ENCODE results near the gene CBY2.
A peak's percentile ranks its signal among the peaks of the same experiment; 100 is the strongest.
"Not testable (repeated sequence)": the region's sequence is repeated elsewhere in the genome, so short reads cannot be mapped to it uniquely, and the experiment has no call there.

Gene CBY2

DNA sequence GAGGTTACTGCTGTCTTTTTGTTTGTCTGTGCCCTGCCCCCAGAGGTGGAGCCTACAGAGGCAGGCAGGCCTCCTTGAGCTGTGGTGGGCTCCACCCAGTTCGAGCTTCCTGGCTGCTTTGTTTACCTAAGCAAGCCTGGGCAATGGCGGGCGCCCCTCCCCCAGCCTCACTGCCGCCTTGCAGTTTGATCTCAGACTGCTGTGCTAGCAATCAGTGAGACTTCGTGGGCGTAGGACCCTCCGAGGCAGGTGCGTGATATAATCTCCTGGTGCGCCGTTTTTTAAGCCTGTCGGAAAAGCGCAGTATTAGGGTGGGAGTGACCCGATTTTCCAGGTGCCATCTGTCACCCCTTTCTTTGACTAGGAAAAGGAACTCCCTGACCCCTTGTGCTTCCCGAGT lies 32.5 kb upstream of the CBY2 start:
- CTCF ChIA-PET; DNase-seq (ENCODE audit: extremely low spot score); POLR2A ChIA-PET: not testable (repeated sequence)
- TF ChIP-seq L3MBTL2 (conservative IDR thresholded peaks at IDR 0.05): peak; percentile 35; the same call in 1 of the 2 replicates
- 0 out of 2 replicates have a peak, but pooled peaks have one; percentile 28 for TF ChIP-seq NFRKB (IDR thresholded peaks at IDR 0.05)

DNA sequence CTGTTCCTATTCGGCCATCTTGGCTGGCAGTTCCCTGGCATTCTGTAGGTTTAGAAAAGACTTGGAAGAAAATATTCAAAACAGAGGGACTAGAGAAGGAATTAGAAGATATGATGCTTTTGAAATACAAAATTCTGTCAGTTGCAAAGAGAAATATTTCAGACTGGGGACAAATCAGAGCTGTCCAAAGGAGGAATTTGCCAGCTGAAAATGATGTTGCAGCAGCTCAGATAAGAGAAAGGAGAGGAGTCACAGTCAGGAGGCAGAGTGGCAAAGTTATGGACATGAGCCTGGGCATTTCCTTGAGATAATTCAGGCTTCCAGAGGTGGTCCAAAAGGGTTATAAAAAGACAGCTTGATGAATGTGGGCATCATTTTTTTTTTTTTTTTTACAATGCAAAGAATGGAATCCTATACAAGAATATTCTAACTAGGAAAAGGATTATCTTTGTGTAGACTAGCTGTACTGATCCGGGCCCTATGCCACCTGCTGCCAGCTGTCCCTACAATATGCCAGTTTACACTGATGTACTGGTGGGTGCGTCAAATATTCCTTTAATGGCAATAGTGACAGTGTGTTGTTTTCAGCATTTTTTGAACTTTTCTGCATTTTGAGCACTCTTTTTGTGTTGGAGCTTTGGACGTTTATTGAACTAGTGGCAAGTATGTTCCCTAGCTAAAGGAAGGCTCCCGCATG lies 31.8 kb upstream of the CBY2 start:
- ChIA-PET POLR2A (no interaction called here), CTCF (interaction anchor here (1.5 kb wide), 1 partner anchor 14 kb away, joined by 3 read pairs; no protein-coding TSS in a partner anchor)
- DNase-seq (ENCODE audit: extremely low spot score): no peak
- TF ChIP-seq ELF4 (IDR thresholded peaks at IDR 0.05) (no peak), ZNF384 (IDR thresholded peaks at IDR 0.05) (no peak), SUZ12 (IDR thresholded peaks at IDR 0.05) (no peak), TARDBP (IDR thresholded peaks at IDR 0.05) (no peak), LEF1 (IDR thresholded peaks at IDR 0.05; ENCODE audit: borderline replicate concordance) (no peak), SP1 (IDR thresholded peaks at IDR 0.05) (no peak), FOXA1 (IDR thresholded peaks at IDR 0.05) (no peak), CTBP1 (IDR thresholded peaks at IDR 0.05; ENCODE audit: borderline replicate concordance) (no peak), NFRKB (IDR thresholded peaks at IDR 0.05) (no peak), HDGF (IDR thresholded peaks at IDR 0.05; ENCODE audit: borderline replicate concordance) (no peak), FOXK2 (IDR thresholded peaks at IDR 0.05) (no peak), L3MBTL2 (conservative IDR thresholded peaks at IDR 0.05) (no peak), FOXM1 (IDR thresholded peaks at IDR 0.05; ENCODE audit: borderline replicate concordance) (no peak), ARNT (IDR thresholded peaks at IDR 0.05) (no peak), BHLHE40 (IDR thresholded peaks at IDR 0.05; ENCODE audit: borderline replicate concordance) (no peak)
- TF ChIP-seq, protein P1, sequence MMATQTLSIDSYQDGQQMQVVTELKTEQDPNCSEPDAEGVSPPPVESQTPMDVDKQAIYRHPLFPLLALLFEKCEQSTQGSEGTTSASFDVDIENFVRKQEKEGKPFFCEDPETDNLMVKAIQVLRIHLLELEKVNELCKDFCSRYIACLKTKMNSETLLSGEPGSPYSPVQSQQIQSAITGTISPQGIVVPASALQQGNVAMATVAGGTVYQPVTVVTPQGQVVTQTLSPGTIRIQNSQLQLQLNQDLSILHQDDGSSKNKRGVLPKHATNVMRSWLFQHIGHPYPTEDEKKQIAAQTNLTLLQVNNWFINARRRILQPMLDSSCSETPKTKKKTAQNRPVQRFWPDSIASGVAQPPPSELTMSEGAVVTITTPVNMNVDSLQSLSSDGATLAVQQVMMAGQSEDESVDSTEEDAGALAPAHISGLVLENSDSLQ (IDR thresholded peaks at IDR 0.05): no peak

DNA sequence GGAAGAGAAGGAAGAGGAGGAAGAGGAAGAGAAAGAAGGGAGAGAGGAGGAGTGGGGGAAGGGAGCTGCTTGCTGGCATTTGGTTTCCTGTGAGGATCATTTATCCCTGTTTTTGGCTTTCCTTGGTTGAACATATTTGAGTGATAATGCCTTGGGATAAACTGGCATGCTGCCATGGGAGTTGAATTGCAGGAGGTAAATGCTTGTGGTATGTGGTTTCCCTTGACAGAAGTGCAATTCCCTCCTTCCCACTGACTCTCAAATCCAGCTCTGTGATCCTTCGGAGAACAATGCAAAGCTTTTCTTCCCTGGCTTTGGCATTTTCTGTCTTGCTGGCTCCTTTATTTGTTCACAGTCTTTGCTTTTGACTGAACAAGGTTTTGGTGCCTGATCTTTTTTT lies 27.2 kb upstream of the CBY2 start:
- CTCF ChIA-PET: no interaction called here
- no peak for DNase-seq (ENCODE audit: extremely low spot score)
- TF ChIP-seq ELF4 (IDR thresholded peaks at IDR 0.05) (no peak), HDGF (IDR thresholded peaks at IDR 0.05; ENCODE audit: borderline replicate concordance) (no peak), FOXA1 (IDR thresholded peaks at IDR 0.05) (no peak), SUZ12 (IDR thresholded peaks at IDR 0.05) (no peak), ZNF384 (IDR thresholded peaks at IDR 0.05) (no peak), CTBP1 (IDR thresholded peaks at IDR 0.05; ENCODE audit: borderline replicate concordance) (no peak), ARNT (IDR thresholded peaks at IDR 0.05) (no peak), FOXM1 (IDR thresholded peaks at IDR 0.05; ENCODE audit: borderline replicate concordance) (no peak), L3MBTL2 (conservative IDR thresholded peaks at IDR 0.05) (no peak), BHLHE40 (IDR thresholded peaks at IDR 0.05; ENCODE audit: borderline replicate concordance) (no peak), NFRKB (IDR thresholded peaks at IDR 0.05) (no peak), FOXK2 (IDR thresholded peaks at IDR 0.05) (no peak), LEF1 (IDR thresholded peaks at IDR 0.05; ENCODE audit: borderline replicate concordance) (no peak), SP1 (IDR thresholded peaks at IDR 0.05) (no peak)
- TF ChIP-seq, protein P1 (IDR thresholded peaks at IDR 0.05): no peak

DNA sequence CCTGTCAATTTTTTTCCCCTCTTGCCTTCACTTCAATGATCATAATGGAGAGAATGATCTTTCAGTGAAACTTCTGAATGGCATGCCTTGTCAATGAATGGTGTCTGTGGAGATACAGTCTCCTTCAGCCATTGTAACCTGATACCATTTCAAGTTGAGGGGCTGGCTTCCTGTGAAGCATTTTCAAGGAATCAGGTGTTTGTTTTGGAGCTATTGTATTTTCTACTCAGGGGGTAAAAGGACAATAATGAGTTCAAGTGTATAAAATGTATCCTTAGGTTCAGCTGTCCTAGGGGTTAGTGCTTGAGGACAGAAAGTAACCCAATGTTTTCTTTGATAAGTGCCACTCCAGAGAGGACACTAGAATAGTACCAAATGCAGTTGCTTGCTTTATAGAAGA lies 23.8 kb upstream of the CBY2 start:
- CTCF ChIA-PET: no interaction called here
- POLR2A ChIA-PET: no interaction called here
- no peak for DNase-seq (ENCODE audit: extremely low spot score)

More for the DNA sequence above, 27.2 kb upstream of the CBY2 start:
- POLR2A ChIA-PET: no interaction called here

DNA sequence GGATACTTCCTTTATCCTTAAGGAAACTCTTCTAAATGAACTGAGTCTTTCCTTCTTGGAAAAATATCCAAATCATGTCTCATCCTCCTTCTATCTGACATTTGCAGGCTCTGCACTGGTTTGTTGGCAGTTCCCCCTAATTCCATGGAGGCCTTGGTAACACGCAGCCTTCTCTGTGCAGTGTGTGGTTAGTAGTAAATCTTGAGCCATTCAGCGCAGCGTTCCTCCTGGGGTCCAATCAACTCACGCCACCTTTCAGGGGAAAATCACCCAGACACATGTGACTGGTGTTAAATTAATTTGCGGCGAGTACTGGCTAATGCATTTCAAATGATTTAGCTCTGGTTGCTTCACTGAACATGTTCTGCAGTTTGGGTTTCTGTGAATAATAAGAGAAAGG lies 21.0 kb upstream of the CBY2 start:
- no peak for DNase-seq (ENCODE audit: extremely low spot score)
- ChIA-PET CTCF (no interaction called here), POLR2A (no interaction called here)
- TF ChIP-seq SUZ12 (IDR thresholded peaks at IDR 0.05) (no peak), TARDBP (IDR thresholded peaks at IDR 0.05) (no peak), HDGF (IDR thresholded peaks at IDR 0.05; ENCODE audit: borderline replicate concordance) (no peak), ELF4 (IDR thresholded peaks at IDR 0.05) (no peak), SP1 (IDR thresholded peaks at IDR 0.05) (no peak), FOXA1 (IDR thresholded peaks at IDR 0.05) (no peak), FOXM1 (IDR thresholded peaks at IDR 0.05; ENCODE audit: borderline replicate concordance) (no peak), ARNT (IDR thresholded peaks at IDR 0.05) (no peak), FOXK2 (IDR thresholded peaks at IDR 0.05) (no peak), ZNF384 (IDR thresholded peaks at IDR 0.05) (no peak), L3MBTL2 (conservative IDR thresholded peaks at IDR 0.05) (no peak), NFRKB (IDR thresholded peaks at IDR 0.05) (no peak), BHLHE40 (IDR thresholded peaks at IDR 0.05; ENCODE audit: borderline replicate concordance) (no peak), CTBP1 (IDR thresholded peaks at IDR 0.05; ENCODE audit: borderline replicate concordance) (no peak), LEF1 (IDR thresholded peaks at IDR 0.05; ENCODE audit: borderline replicate concordance) (no peak)
- TF ChIP-seq, protein P1 (IDR thresholded peaks at IDR 0.05): no peak

More for the DNA sequence above, 23.8 kb upstream of the CBY2 start:
- TF ChIP-seq, protein P1 (IDR thresholded peaks at IDR 0.05): no peak
- TF ChIP-seq FOXA1 (IDR thresholded peaks at IDR 0.05): no peak
- TF ChIP-seq TARDBP (IDR thresholded peaks at IDR 0.05): no peak
- no peak for TF ChIP-seq FOXM1 (IDR thresholded peaks at IDR 0.05; ENCODE audit: borderline replicate concordance)
- no peak for TF ChIP-seq ELF4 (IDR thresholded peaks at IDR 0.05)
- no peak for TF ChIP-seq FOXK2 (IDR thresholded peaks at IDR 0.05)
- no peak for TF ChIP-seq L3MBTL2 (conservative IDR thresholded peaks at IDR 0.05)
- TF ChIP-seq ZNF384 (IDR thresholded peaks at IDR 0.05): no peak
- no peak for TF ChIP-seq ARNT (IDR thresholded peaks at IDR 0.05)
- no peak for TF ChIP-seq SP1 (IDR thresholded peaks at IDR 0.05)
- TF ChIP-seq BHLHE40 (IDR thresholded peaks at IDR 0.05; ENCODE audit: borderline replicate concordance): no peak

All from HEK293T (cell line).